Retina (tissue), 1 donor: ENCODE data around the gene IYD.

Experiments used
- DNase-seq: peaks from one replicate; pipeline ENCODE4 v3.0.0-alpha.2; 2016

IYD gene

GRCh38 chr6:150395388-150396009, 26.7 kb downstream of the IYD start:
- DNase-seq: peak; percentile 54

- DNase-seq: no peak
These were observed 34.8 kb downstream of the IYD start for GRCh38 chr6:150403458-150404246.

DNA sequence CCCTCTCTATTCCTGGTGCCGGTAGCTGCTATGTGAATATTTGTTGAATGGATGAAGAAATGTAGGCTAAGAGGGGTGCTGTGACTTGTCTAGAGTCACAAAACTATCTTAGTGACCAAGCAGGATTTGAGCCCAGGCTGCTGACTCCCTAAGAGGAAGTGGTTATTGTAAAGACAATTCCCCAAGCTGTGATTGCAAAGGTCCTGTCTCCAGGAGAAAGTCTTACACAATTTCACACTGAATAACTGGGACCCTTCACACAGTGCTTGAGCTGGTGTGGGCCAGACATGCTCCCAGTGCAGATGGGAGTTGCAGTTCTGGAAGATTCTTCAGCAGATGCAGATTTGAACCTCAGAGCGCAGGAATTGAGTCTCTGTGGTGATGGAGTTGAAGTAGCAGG, 38.1 kb downstream of the IYD start:
- DNase-seq: no peak

DNA sequence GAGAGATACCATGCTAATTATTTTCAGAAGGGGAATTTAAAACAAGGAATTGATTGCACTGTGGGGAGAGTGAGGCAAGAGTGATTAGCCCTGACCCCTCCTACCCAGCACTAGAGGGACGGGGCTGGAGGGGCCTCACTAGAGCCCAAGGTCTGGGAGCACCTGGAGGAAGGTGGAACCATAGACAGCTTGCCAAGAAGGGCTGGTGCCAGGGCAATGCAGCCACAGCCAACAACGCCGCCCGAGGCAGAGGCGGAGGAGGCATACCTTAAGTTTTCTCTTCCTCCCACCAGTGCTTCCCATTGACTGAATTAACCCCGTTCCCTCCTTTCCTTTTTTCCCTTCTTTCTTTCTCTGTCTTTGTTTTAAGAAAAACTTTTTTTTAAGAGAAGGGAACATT, 40.0 kb downstream of the IYD start:
- DNase-seq: no peak

GRCh38 chr6:150409576-150410066, 40.8 kb downstream of the IYD start:
- no peak for DNase-seq

DNA sequence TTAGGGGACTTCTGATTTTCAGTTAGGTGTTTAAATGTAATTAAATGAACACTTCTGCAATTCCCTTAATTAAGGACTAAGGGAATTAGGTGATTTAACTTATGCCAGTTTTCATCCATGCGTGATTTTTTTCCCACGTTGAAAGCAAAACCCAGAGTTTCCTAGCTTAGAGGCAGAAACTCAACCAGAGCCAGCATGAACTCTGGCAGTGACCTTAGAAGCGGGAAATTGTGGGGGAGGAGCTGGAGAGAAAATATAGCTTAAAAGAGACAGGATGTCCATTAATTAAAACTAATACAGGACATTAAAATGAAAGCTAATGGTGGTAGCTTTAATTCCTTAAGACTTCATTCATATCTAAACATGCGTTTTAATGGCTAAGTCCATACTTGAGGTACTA, 41.6 kb downstream of the IYD start:
- DNase-seq: no peak

DNA sequence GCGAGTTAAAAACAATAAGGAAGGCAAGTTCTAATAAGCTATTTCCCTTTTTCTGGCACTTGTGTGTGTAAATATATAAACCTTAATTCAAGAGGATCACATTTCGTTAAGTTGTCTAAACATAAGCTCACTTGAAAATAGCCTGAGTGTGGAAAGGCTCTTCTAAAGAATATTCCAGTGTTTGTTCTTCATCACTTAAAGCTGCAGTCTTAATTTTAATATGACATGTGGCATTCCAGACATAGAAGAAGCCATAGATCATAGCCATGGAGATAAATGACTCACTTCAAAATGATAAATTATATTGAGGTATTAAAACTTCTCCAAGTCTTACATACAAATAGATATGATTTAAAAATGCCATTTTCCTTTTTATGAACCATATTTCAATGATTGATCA, 42.1 kb downstream of the IYD start:
- DNase-seq: no peak

- DNase-seq: no peak
These were observed 43.4 kb downstream of the IYD start for GRCh38 chr6:150412221-150412620.

- DNase-seq: no peak
These were observed 44.4 kb downstream of the IYD start for GRCh38 chr6:150413198-150413597.

GRCh38 chr6:150413781-150414281, 45.0 kb downstream of the IYD start:
- no peak for DNase-seq

GRCh38 chr6:150416128-150416527, 47.3 kb downstream of the IYD start:
- no peak for DNase-seq

GRCh38 chr6:150417250-150417649, 48.4 kb downstream of the IYD start:
- no peak for DNase-seq

GRCh38 chr6:150417899-150418826, 49.4 kb downstream of the IYD start:
- peak; percentile 59 for DNase-seq

DNA sequence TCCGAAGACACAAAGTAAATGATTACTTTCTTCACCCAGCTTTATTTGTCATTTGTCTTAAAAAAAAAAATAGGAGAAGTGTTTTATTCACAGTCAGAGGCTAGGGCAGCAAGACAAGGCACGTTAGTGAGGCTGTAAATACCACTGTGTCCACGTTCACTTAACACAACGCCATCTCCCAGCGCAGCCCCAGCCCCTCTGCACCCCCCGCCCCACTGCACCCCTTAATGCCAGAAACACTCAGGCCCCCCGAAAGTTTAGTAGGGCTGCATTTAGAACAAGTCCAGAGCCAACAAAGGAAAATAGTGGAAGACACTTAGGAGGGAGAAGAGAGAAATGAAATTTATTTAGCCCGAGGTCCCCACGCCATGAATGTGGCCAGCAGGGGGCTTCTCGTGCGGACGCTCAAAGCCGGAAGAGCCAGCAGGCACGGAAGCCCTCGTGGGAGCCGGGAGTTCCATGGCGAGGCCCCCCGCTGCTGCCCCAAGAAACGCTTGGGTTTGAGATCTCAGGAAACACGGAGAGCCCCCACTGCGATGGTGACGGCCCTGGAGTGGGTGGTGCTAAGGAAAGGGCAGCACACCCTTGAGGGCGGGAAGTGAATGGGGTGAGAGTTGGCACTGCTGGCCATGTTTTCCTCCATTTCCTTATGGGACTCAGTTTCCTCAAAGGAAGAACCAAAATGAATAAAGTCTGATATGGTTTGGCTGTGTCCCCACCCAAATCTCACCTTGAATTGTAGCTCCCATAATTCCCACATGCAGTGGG, 50.2 kb downstream of the IYD start:
- DNase-seq: peak; percentile 82

DNA sequence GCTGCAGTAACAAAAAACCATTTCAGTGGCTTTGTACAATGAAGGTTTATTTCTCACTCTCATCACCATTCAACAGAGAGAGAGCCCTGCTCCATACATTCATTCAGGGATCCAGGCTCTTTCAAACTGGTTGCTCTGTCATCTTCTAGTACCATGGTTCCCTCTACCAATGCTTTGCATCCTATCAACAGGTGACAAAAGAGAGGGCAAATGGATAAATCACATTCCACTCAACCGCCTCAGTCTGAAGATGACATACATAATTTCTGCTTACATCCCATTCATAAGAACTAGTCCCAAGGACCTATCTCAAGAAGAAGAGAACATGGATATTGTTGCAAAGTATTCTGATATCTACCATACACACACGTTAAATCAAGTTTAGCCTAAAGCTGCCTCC, 51.6 kb downstream of the IYD start:
- no peak for DNase-seq

DNA sequence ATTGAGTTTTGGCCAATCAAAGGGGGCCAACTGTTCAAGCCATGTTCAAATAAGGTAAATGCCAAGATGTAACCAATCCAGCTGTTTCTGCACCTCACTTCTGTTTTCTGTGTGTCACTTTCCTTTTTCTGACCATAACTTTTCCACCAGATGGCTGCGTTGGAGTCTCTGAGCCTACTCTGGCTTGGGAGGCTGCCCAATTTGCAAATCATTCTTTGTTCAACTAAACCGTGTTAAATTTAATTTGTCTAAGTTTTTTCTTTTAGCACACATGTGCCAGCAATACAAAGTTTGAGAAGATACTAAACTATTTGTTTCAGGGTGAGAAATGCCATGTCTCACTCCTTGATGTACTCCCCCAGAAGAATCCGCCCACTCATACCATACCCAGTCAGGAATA, 52.1 kb downstream of the IYD start:
- DNase-seq: no peak

DNA sequence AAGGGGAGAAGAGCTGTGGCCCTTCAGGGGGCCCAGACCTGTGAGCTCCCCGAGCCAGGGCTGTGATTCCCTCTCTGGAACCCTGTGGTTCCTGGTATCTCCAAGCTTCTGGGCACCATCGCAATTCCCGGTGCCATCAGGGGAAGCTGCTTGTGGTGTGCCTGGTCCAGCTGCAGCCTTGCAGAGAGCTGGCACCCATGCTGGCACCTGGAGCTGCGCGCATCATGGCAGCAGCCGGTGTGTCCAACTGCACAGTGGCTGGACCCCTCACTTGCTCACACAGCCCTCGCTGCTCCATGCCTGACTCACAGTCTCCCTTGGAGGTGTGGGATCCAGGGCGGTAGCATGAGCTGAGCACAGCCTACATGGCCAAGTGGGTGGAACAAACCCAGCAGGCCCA, 56.7 kb downstream of the IYD start:
- DNase-seq: no peak

GRCh38 chr6:150426198-150426597, 57.4 kb downstream of the IYD start:
- no peak for DNase-seq

DNA sequence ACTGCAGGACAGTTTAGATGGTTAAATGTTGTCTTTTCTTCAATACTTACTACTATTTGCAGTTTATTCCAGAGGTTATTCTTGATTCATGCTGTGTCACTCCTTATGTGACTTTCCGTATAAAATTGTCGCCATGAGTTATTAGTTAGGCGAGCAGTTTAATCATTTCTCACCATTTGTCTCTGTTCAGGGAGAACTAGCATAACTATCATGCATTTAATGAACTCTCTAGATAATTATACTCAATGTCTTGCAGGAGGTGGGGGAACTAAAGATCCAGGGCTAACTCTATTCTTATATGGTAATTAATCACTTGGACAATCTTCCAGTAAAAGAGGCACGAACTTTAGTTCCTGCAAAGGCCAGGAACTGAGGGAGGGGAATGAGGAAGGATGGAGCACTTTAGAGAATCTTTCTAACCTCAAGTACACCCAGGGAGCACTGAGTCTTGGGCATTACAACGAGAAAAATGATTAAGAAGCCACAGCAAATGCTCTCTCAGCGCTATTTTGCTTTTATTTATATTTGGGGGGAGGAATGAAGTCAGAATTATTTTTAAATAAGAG, 58.3 kb downstream of the IYD start:
- no peak for DNase-seq

GRCh38 chr6:150427843-150428242, 59.0 kb downstream of the IYD start:
- DNase-seq: no peak

GRCh38 chr6:150430815-150431214, 62.0 kb downstream of the IYD start:
- peak; percentile 37 for DNase-seq

- DNase-seq: no peak
These were observed 66.5 kb downstream of the IYD start for GRCh38 chr6:150435360-150435759.
